RCC 7860 (cell line): ENCODE results near the gene LSAMP.
"Not testable (repeated sequence)": the region's sequence is repeated elsewhere in the genome, so short reads cannot be mapped to it uniquely, and the experiment has no call there.

Experiments
- DNase-seq: peaks from one replicate; pipeline ENCODE4 v3.0.0-alpha.2; 2015; ENCODE audit warnings: low spot score
- FAIRE-seq: peaks from 2 replicates; lab custom pipeline; 2012; peaks lifted over from hg19 to GRCh38; lab: Jason Lieb, UNC

The LSAMP gene

GRCh38 chr3:115860766-115861165, 584.5 kb downstream of the LSAMP start:
- no peak for FAIRE-seq

GRCh38 chr3:115859002-115859807, 586.1 kb downstream of the LSAMP start:
- FAIRE-seq (no peak), DNase-seq (no peak)

More at GRCh38 chr3:115860766-115861165, 584.5 kb downstream of the LSAMP start:
- DNase-seq = no peak

- FAIRE-seq (no peak), DNase-seq (no peak)
These were observed 587.7 kb downstream of the LSAMP start for GRCh38 chr3:115857518-115858136.

GRCh38 chr3:115855911-115856310, 589.4 kb downstream of the LSAMP start:
- DNase-seq = no peak
- no peak for FAIRE-seq

- DNase-seq (no peak), FAIRE-seq (no peak)
These were observed 592.2 kb downstream of the LSAMP start for GRCh38 chr3:115853104-115853503.

- no peak for FAIRE-seq
- no peak for DNase-seq
These were observed 593.0 kb downstream of the LSAMP start for GRCh38 chr3:115852278-115852677.

GRCh38 chr3:115851571-115851970, 593.7 kb downstream of the LSAMP start:
- FAIRE-seq (no peak), DNase-seq (no peak)

- FAIRE-seq (no peak), DNase-seq (no peak)
These were observed 596.6 kb downstream of the LSAMP start for GRCh38 chr3:115848641-115849040.

GRCh38 chr3:115845986-115846385, 599.3 kb downstream of the LSAMP start:
- DNase-seq (no peak), FAIRE-seq (no peak)

GRCh38 chr3:115844729-115845128, 600.6 kb downstream of the LSAMP start:
- FAIRE-seq, DNase-seq: not testable (repeated sequence)

GRCh38 chr3:115843206-115843605, 602.1 kb downstream of the LSAMP start:
- no peak for DNase-seq
- FAIRE-seq = no peak

- FAIRE-seq (no peak), DNase-seq (no peak)
These were observed 606.0 kb downstream of the LSAMP start for GRCh38 chr3:115839246-115839645.

- no peak for FAIRE-seq
- no peak for DNase-seq
These were observed 606.5 kb downstream of the LSAMP start for GRCh38 chr3:115838786-115839185.

- no peak for FAIRE-seq
- DNase-seq = peak; percentile 36
These were observed 608.3 kb downstream of the LSAMP start for GRCh38 chr3:115836944-115837343.

- FAIRE-seq = no peak
- no peak for DNase-seq
These were observed 609.3 kb downstream of the LSAMP start for GRCh38 chr3:115835946-115836345.

GRCh38 chr3:115834068-115834467, 611.2 kb downstream of the LSAMP start:
- DNase-seq (peak; percentile 75), FAIRE-seq (peak; percentile 91)

GRCh38 chr3:115833074-115833473, 612.2 kb downstream of the LSAMP start:
- DNase-seq = no peak
- FAIRE-seq = no peak

GRCh38 chr3:115832265-115832664, 613.0 kb downstream of the LSAMP start:
- FAIRE-seq (no peak), DNase-seq (no peak)

GRCh38 chr3:115831864-115832263, 613.4 kb downstream of the LSAMP start:
- FAIRE-seq (no peak), DNase-seq (no peak)

GRCh38 chr3:115830764-115831395, 614.4 kb downstream of the LSAMP start:
- FAIRE-seq = no peak

GRCh38 chr3:115828401-115828800, 616.9 kb downstream of the LSAMP start:
- FAIRE-seq (no peak), DNase-seq (no peak)

More at GRCh38 chr3:115830764-115831395, 614.4 kb downstream of the LSAMP start:
- DNase-seq = no peak

GRCh38 chr3:115827495-115827894, 617.8 kb downstream of the LSAMP start:
- DNase-seq (no peak), FAIRE-seq (no peak)
